NCI-H1105 (cell line): ENCODE measurements around the gene EPHX1.

Source experiments
- DNase-seq: peaks from one replicate; lab custom pipeline; 2025; lab: John Stamatoyannopoulos, UW

EPHX1 gene

GRCh38 chr1:225861834-225862580, 52.1 kb downstream of the EPHX1 start:
- no peak for DNase-seq

- no peak for DNase-seq
These were observed 52.6 kb downstream of the EPHX1 start for GRCh38 chr1:225862581-225862950.

- no peak for DNase-seq
These were observed 53.2 kb downstream of the EPHX1 start for GRCh38 chr1:225863167-225863566.

- no peak for DNase-seq
These were observed 55.6 kb downstream of the EPHX1 start for GRCh38 chr1:225865514-225865913.

GRCh38 chr1:225866061-225866837, 56.3 kb downstream of the EPHX1 start:
- DNase-seq, result no peak

- DNase-seq, result no peak
These were observed 57.1 kb downstream of the EPHX1 start for GRCh38 chr1:225866981-225867380.

GRCh38 chr1:225868631-225869330, 58.9 kb downstream of the EPHX1 start:
- no peak for DNase-seq

GRCh38 chr1:225870911-225871310, 61.0 kb downstream of the EPHX1 start:
- DNase-seq, result peak; percentile 31

- DNase-seq, result no peak
These were observed 61.6 kb downstream of the EPHX1 start for GRCh38 chr1:225871359-225872074.

- DNase-seq, result no peak
These were observed 62.1 kb downstream of the EPHX1 start for GRCh38 chr1:225872075-225872430.

- DNase-seq, result no peak
These were observed 63.4 kb downstream of the EPHX1 start for GRCh38 chr1:225873281-225873850.

GRCh38 chr1:225874431-225874830, 64.5 kb downstream of the EPHX1 start:
- no peak for DNase-seq

- no peak for DNase-seq
These were observed 65.3 kb downstream of the EPHX1 start for GRCh38 chr1:225875044-225875815.

- no peak for DNase-seq
These were observed 67.1 kb downstream of the EPHX1 start for GRCh38 chr1:225876900-225877510.

GRCh38 chr1:225877580-225877979, 67.7 kb downstream of the EPHX1 start:
- DNase-seq, result no peak

- no peak for DNase-seq
These were observed 68.4 kb downstream of the EPHX1 start for GRCh38 chr1:225878282-225878681.

- DNase-seq, result no peak
These were observed 69.7 kb downstream of the EPHX1 start for GRCh38 chr1:225879521-225880221.

- no peak for DNase-seq
These were observed 70.3 kb downstream of the EPHX1 start for GRCh38 chr1:225880222-225880588.

- no peak for DNase-seq
These were observed 70.7 kb downstream of the EPHX1 start for GRCh38 chr1:225880636-225881035.
